Hematopoietic multipotent progenitor cell treated with erythropoietin and hydrocortisone succinate and interleukin-3 and kit ligand, for 6 days (in vitro differentiated cells): ENCODE data around the gene KIF19.

Source experiments
- DNase-seq: peaks from one replicate; pipeline ENCODE4 v3.0.0-alpha.2; 2015

KIF19 gene

GRCh38 chr17:74342224-74342623 lies 16.2 kb downstream of the KIF19 start:
- no peak for DNase-seq

- no peak for DNase-seq
Observed at GRCh38 chr17:74343121-74343520, 17.1 kb downstream of the KIF19 start.

- DNase-seq, result no peak
Observed at GRCh38 chr17:74343526-74344284, 17.7 kb downstream of the KIF19 start.

GRCh38 chr17:74344658-74345057 lies 18.6 kb downstream of the KIF19 start:
- DNase-seq, result no peak

- DNase-seq, result no peak
Observed at GRCh38 chr17:74345433-74346241, 19.6 kb downstream of the KIF19 start.

- no peak for DNase-seq
Observed at GRCh38 chr17:74347646-74348045, 21.6 kb downstream of the KIF19 start.

- DNase-seq, result no peak
Observed at GRCh38 chr17:74349120-74349519, 23.1 kb downstream of the KIF19 start.

- no peak for DNase-seq
Observed at GRCh38 chr17:74350486-74350885, 24.5 kb downstream of the KIF19 start.

- peak; percentile 39 for DNase-seq
Observed at GRCh38 chr17:74351552-74352210, 25.7 kb downstream of the KIF19 start.

GRCh38 chr17:74353446-74354060 lies 27.5 kb downstream of the KIF19 start:
- DNase-seq, result no peak

GRCh38 chr17:74354123-74354522 lies 28.1 kb downstream of the KIF19 start:
- DNase-seq, result peak; percentile 89

- DNase-seq, result no peak
Observed at GRCh38 chr17:74354561-74354960, 28.5 kb downstream of the KIF19 start.

GRCh38 chr17:74355065-74355464 lies 29.0 kb downstream of the KIF19 start:
- no peak for DNase-seq

GRCh38 chr17:74356646-74357465 lies 30.8 kb downstream of the KIF19 start:
- DNase-seq, result peak; percentile 70

GRCh38 chr17:74357466-74357809 lies 31.4 kb downstream of the KIF19 start:
- no peak for DNase-seq

- no peak for DNase-seq
Observed at GRCh38 chr17:74358697-74359096, 32.7 kb downstream of the KIF19 start.

GRCh38 chr17:74359916-74360315 lies 33.9 kb downstream of the KIF19 start:
- DNase-seq, result no peak

GRCh38 chr17:74360899-74361229 lies 34.8 kb downstream of the KIF19 start:
- DNase-seq, result no peak

GRCh38 chr17:74361230-74362068 lies 35.4 kb downstream of the KIF19 start, which contains the start of gene BTBD17:
Gene BTBD17, minus strand, starts transcription at chr17:74361868. Its CDS starts 49 bp downstream, at chr17:74361819.
- DNase-seq, result peak; percentile 47

- no peak for DNase-seq
Observed at GRCh38 chr17:74362069-74362405, 36.0 kb downstream of the KIF19 start.

GRCh38 chr17:74362810-74363498 lies 36.9 kb downstream of the KIF19 start:
- DNase-seq, result no peak
